SK-N-SH (cell line): ENCODE results near the gene CIB4.

Experiments
- CTCF ChIP-seq: fragments of 200-600 bp; sonication (generic); IDR thresholded peaks from 2 replicates; pipeline ENCODE4 v1.6.1; 2017; ENCODE audit warnings: antibody characterized with exemption, mild to moderate bottlenecking, moderate library complexity
- EZH2phosphoT487 ChIP-seq: fragments of 200-600 bp; sonication (generic); IDR thresholded peaks from 2 replicates; pipeline ENCODE4 v1.6.1; 2017; ENCODE audit warnings: low read depth, mixed run types, mild to moderate bottlenecking, antibody characterized with exemption, moderate library complexity, borderline replicate concordance
- FOXJ3 ChIP-seq: sonication (generic); formaldehyde crosslinking; IDR thresholded peaks from 2 replicates; pipeline ENCODE4 v1.5.1; 2020; ENCODE audit warnings: mild to moderate bottlenecking, missing genetic modification reagents
- MXI1 ChIP-seq: IDR thresholded peaks from 2 replicates; pipeline ENCODE4 v1.6.1; 2012; ENCODE audit warnings: mild to moderate bottlenecking, low read depth, low read length, improper control_type of control experiment
- REST ChIP-seq: IDR thresholded peaks from 2 replicates; pipeline ENCODE4 v1.6.1; 2012; ENCODE audit warnings: mild to moderate bottlenecking, low read depth, low read length, moderate library complexity
- SMC3 ChIP-seq: IDR thresholded peaks from 2 replicates; pipeline ENCODE4 v1.6.1; 2012; ENCODE audit warnings: low read depth, low read length, improper control_type of control experiment
- USF2 ChIP-seq: fragments of 150-350 bp; IDR thresholded peaks from 2 replicates; pipeline ENCODE4 v1.6.1; 2017; ENCODE audit warnings: antibody characterized with exemption, low read length, low read depth, borderline replicate concordance

GRCh38 chr2:26568076-26568890 lies 72.9 kb downstream of the CIB4 start:
- TF ChIP-seq MXI1, result no peak
- no peak for TF ChIP-seq EZH2phosphoT487
- no peak for TF ChIP-seq CTCF
- no peak for TF ChIP-seq REST
- no peak for TF ChIP-seq FOXJ3 (CRISPR knock-in tag)
- TF ChIP-seq SMC3, result no peak
- no peak for TF ChIP-seq USF2
